GM10248 (cell line): ENCODE data around the gene SEZ6.
A peak's percentile ranks its signal among the peaks of the same experiment; 100 is the strongest.

Source experiments
- CTCF ChIA-PET: fragments of 300-600 bp; sonication (Branson Sonifier 250); formaldehyde crosslinking; extraction: SDS; loops from one replicate; lab custom pipeline; 2021; ENCODE audit warnings: antibody characterized with exemption; lab: Yijun Ruan, JAX
- POLR2A ChIA-PET: fragments of 350-650 bp; sonication (Branson Sonifier 250); formaldehyde crosslinking; extraction: SDS; loops from one replicate; lab custom pipeline; 2020; ENCODE audit warnings: antibody characterized with exemption; lab: Yijun Ruan, JAX
- DNase-seq: peaks from one replicate; pipeline ENCODE4 v3.0.0; 2012; ENCODE audit errors: extremely low spot score
- CTCF ChIP-seq: IDR thresholded peaks from 2 replicates; pipeline ENCODE4 v1.5.1; 2012; ENCODE audit warnings: mild to moderate bottlenecking, low read depth; ENCODE audit errors: extremely low read depth, missing control alignments, control extremely low read depth

The SEZ6 gene

DNA sequence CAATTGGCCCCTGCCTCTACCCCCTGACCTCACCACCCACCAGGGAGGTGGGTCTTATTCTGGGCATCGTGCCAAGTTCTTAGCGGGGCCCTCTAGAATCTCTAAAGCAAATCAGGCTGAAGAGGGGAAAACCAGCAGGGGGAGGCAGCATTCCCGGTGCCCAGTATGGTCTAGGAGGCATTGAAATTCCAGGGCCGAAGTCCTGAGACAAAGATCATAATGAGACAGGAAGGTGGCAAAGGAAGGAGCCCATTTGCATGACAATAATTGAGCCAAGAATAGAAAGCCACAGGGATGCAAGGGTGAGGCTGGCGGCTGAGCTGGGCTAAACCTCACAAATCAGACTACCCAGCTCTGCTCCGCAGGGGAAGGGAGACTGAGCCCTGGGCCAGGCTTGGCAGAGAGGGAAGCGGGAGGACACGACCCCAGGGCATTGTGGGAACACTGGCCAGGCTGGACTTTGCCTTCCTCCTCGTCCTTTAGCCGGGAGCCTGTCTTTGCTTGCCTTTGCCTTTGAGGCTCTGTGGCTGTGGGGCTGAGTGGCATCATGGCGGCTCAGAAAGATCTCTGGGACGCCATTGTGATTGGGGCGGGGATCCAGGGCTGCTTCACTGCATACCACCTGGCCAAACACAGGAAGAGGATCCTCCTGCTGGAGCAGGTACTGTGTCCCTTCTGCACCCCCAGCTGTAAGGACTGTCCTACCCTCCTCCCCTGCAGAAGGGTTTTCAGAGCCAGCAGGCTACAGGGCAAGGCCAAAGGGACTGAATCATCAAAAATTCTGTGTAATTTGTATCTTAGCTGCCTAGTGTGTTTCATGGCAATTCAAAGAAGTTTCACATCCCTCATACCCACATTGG lies 37.1 kb upstream of the SEZ6 start, which contains the start of gene PIPOX:
Gene PIPOX (plus strand): TSS at position 463 of the 860 bp plus-strand sequence. CDS start 85 bp downstream, at position 548.
- ChIA-PET CTCF (interaction anchor here (1.5 to 1.8 kb wide), 2 partner anchors 32 to 69 kb away, joined by 3 to 4 read pairs; no protein-coding TSS in a partner anchor), POLR2A (no interaction called here)
- peak; percentile 39 for DNase-seq
- TF ChIP-seq CTCF: no peak

DNA sequence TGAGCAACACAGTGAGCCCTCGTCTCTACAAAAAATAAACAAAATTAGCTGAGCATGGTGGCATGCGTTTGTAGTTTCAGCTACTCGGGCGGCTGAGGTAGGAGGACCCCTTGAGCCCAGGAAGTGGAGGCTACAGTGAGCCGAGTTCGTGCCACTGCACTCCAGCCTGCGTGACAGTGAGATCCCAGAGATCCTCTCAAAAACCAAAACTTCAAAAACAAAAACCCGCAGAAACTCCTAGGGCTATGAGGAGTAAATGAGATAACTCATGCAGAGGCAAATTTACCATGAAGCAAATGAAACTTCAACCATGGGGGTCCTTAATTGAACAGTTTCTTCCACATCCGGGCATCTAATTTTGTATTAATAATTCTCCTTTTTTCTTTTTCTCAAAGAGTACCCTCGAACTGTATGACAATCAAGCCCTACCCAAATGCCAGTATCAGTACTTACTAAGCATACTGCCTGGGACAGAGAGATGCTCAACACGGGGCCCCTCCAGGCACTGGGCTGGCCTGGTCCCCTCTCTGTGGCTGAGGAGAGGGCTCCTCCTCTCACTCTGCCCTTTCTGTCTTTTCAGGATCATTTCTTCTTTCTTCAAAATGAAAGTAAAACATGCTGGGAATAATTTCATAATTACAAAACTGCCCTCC lies 36.3 kb upstream of the SEZ6 start:
- TF ChIP-seq CTCF: no peak
- ChIA-PET CTCF (interaction anchor here (1.5 kb wide), 1 partner anchor 70 kb away, joined by 3 read pairs; no protein-coding TSS in a partner anchor), POLR2A (no interaction called here)
- no peak for DNase-seq

DNA sequence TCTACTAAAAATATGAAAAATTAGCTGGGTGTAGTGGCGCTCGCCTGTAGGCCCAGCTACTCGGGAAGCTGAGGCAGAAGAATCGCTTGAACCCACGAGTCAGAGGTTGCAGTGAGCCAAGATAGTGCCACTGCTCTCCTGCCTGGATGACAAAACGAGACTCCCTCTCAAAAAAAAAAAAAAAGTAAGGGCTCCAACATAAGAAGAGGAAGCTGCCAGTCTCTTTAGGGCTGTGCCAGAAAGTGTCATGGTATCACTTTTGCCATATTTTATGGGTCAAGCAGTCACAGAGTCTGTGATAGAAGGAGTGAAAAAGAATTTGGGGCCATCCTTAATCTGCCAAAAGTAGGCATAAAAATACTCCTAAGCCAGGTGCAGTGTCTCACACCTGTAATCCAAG lies 35.7 kb upstream of the SEZ6 start:
- ChIA-PET POLR2A (no interaction called here), CTCF (no interaction called here)
- no peak for DNase-seq
- TF ChIP-seq CTCF: no peak

GRCh38 chr17:29041091-29041490 lies 35.3 kb upstream of the SEZ6 start:
- DNase-seq: no peak
- CTCF ChIA-PET: no interaction called here
- POLR2A ChIA-PET: no interaction called here
- no peak for TF ChIP-seq CTCF

DNA sequence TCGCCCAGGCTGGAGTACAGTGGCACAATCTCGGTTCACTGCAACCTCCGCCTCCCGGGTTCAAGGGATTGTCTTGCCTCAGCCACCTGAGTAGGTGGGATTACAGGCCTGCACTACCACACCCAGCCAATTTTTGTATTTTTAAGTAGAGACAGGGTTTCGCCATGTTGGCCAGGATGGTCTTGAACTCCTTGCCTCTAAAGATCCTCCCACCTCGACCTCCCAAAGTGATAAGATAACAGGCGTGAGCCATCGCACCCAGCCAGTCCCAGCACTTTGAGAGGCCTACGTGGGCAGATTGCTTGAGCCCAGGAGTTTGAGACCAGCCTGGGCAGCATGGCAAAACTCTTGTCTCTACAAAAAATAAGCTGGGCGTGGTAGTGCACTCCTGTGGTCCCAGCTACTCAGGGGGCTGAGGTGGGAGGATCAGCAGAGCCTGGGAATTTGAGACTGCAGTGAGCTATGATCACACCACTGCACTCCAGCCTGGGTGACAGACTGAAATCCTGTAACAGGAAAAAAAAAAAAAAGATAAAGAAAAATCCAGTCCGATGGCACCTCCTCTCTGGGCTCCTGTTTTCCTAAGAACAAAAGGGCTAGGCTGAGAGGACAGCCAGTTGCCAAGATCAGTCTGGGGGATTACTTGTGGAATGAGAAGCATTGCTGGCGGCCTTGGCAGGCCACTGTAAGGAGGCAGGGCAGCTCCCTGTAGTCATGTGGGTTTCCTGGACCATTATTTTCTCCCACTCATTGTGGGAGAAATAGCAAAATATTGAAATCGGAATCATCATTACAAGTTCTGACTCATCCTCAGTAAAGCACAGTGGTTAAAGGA lies 34.1 kb upstream of the SEZ6 start:
- TF ChIP-seq CTCF: no peak
- DNase-seq: no peak
- ChIA-PET CTCF (no interaction called here), POLR2A (interaction anchor here (0.6 kb wide), 1 partner anchor 42 kb away, joined by 3 read pairs; no protein-coding TSS in a partner anchor)

DNA sequence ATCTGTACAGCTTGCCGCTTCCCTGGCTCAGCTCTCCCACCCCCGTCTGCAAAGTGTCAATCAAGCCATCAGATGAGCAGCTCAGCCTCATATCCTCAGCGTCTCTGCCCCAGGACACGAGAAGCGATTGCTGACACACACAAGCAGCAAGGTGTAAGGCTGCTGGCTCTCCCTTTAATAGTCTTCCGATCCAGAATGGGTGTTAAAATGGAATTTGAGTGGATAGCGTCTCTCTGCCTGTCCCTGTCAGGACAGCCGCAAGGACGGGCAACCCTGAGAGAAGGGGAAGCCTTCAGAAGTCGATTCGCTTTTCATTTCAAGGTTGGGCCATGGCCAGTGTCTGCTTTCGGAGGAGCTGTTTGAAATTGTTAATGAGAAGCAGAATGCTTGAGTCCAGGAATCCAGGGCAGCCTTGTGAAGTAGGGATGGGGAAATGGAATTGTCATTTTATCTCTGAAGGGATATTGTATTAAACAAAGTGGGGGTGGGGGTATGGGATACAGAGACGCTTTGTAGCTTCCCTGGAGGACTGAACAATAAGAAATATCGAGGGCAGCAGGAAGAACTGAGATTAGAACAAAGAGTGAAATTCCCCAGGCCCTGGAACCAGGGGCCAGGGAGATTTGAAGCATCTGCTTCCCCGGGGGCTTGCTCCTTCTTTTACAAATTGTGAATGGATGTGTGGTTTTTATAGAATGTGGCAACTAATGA lies 32.4 kb upstream of the SEZ6 start:
- POLR2A ChIA-PET: no interaction called here
- CTCF ChIA-PET: interaction anchor here (1.2 to 1.8 kb wide), 2 partner anchors 12 to 79 kb away, joined by 4 to 5 read pairs; no protein-coding TSS in a partner anchor
- DNase-seq: no peak
- no peak for TF ChIP-seq CTCF
